Cerebellar nuclear complex (tissue), 1 donor: ENCODE results near the gene MARVELD2.
"Not testable (repeated sequence)": the region's sequence is repeated elsewhere in the genome, so short reads cannot be mapped to it uniquely, and the experiment has no call there.

Source experiments
- DNase-seq, 2 experiments: peaks; one replicate each; lab custom pipeline; 2025; lab: John Stamatoyannopoulos, UW

MARVELD2 gene

DNA sequence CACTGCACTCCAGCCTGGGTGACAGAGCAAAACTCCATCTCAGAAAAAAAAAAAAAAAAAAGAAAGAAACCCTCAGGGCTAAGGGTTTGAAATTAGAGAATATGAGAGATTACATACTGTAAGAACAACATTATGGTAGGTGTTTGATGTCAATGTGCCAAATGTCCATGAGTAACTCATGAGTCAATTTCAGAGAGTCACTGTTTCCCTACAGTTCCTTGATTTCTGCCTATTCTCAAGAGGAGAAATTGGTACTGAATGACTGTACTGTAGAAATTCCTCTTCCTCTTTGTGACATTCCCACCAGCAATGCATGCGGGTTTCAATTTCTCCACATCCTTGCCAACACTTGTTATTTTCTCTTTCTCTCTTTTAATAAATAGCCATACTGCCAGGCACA lies 35.2 kb downstream of the MARVELD2 start:
- no peak for DNase-seq

DNA sequence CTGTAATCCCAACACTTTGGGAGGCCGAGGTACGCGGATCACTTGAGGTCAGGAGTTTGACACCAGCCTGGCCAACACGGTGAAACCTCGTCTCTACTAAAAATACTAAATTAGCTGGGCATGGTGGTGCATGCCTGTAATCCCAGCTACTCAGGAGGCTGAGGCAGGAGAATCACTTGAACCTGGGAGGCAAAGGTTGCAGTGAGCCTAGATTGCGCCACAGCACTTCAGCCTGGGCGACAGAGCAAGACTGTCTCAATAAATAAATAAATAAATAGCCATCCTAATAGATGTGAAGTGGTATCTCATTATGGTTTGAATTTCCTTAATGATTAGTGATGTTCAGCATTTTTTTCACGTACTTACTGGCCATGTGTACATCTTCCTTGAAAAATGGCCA lies 35.6 kb downstream of the MARVELD2 start:
- DNase-seq = not testable (repeated sequence)

- DNase-seq = no peak
These were observed 37.2 kb downstream of the MARVELD2 start for GRCh38 chr5:69451941-69452647.

GRCh38 chr5:69453487-69453886 lies 38.6 kb downstream of the MARVELD2 start:
- DNase-seq = not testable (repeated sequence)

- no peak for DNase-seq
These were observed 39.7 kb downstream of the MARVELD2 start for GRCh38 chr5:69454460-69455249.

DNA sequence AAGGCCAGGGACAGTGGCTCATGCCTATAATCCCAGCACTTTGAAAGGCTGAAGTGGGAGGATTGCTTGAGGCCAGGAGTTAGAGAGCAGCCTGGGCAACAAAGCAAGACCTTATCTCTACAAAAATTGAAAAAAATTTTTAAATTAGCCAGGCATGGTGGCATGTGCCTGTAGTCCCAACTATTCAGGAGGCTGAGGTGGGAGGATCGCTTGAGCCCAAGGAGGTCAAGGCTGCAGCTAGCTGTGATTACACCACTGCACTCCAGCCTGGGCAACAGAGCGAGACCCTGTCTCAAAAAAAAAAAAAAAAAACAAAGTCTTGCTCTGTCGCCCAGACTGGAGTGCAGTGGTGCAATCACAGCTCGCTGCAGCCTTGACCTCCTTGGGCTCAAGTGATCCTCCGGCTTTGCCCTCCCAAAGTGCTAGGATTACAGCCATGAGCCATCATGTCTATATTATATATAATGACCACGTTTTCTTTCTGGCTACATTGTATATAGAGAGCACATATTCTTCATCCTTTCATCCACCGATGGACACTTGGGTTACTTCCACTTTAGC lies 40.6 kb downstream of the MARVELD2 start:
- DNase-seq = not testable (repeated sequence)

DNA sequence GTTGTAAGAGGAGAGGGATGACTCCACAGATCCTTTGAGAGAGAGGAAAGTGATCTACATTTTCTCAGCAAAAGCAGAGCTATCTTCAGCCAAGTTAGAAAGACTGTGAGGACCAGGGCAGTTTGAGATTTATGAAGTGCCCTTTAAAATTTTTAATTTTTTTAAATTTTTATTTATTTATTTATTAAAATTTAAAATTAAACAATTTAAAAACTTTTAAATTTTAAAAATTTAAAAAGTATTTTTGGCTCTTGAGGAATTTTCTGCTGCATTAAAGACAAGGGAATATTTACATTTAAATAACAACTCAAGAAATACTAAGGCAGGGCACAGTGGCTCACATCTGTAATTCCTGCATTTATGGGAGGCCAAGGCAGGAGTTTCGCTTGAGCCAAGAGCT lies 47.3 kb downstream of the MARVELD2 start:
- no peak for DNase-seq

GRCh38 chr5:69466375-69466774 lies 51.5 kb downstream of the MARVELD2 start:
- DNase-seq = not testable (repeated sequence)

GRCh38 chr5:69467442-69468225 lies 52.7 kb downstream of the MARVELD2 start:
- no peak for DNase-seq

GRCh38 chr5:69468631-69469030 lies 53.7 kb downstream of the MARVELD2 start:
- no peak for DNase-seq

DNA sequence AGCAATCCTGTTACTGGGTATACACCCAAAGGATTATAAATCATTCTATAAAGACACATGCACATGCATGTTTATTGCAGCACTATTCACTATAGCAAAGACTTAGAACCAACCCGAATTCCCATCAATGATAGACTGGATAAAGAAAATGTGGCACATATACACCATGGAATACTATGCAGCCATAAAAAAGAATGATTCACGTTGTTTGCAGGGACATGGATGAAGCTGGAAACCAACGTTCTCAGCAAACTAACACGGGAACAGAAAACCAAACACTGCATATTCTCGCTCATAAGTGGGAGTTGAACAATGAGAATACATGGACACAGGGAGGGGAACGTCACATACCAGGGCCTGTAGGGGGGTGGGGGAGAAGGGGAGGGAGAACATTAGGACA lies 56.6 kb downstream of the MARVELD2 start:
- not testable (repeated sequence) for DNase-seq

- DNase-seq = not testable (repeated sequence)
These were observed 57.7 kb downstream of the MARVELD2 start for GRCh38 chr5:69472535-69473143.

DNA sequence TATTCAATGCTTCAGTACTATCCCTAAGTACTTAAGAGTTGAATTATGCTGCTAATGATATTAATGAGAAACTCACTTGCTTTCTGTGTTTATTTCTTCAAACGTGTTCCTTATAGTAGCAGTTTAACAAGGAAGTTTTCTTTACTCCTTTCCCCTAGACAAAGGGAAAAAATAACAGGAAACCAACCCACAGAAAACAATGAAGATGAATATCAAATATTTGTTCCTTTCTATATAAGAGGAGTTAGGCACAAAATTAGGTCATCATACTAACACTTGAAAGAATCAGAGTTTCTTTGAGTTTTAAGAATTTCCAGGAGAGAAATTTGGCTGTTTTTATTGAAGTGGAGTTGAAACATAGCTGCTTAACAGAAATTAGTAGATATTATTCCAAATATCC lies 62.3 kb downstream of the MARVELD2 start:
- no peak for DNase-seq

GRCh38 chr5:69478296-69478695 lies 63.4 kb downstream of the MARVELD2 start:
- not testable (repeated sequence) for DNase-seq

- DNase-seq = no peak
These were observed 70.0 kb downstream of the MARVELD2 start for GRCh38 chr5:69484891-69485290.

- DNase-seq = no peak
These were observed 70.6 kb downstream of the MARVELD2 start for GRCh38 chr5:69485471-69485870.

DNA sequence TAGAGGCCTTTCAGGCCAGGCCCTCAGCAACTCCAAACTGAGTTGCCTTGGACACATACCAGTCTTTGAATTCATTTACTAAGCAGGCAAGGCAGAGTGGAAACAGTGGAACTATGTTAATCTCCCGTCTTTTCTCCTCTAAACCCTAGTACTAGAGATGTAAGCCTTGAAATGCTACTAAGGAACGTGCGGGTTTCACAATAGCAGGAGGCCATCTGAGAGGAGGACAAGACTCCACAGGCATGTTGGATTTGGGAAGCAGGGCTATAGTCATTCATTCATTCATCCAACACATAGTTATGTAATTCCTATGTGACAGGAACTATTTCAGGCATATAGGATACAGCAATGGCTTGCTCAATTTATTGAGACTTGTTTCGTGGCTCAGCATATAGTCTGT lies 74.3 kb downstream of the MARVELD2 start:
- DNase-seq = no peak

DNA sequence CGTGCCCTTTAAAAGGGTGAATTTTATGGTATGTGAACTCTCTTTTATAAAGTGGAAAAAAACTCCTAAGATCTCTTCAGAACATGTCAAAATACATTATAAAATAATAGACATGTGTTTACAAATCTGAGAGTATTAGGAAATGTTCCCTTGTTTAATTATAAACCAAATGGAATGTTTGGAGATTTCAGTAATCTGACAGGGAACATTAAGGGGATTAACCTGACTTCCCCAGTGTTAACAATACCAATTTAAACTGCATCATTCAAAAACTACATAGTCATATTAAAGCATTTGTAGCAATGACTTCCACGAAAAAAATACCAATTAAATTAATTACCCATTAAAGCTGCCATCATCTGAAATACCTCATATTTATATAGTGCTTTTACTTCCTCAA lies 76.1 kb downstream of the MARVELD2 start:
- no peak for DNase-seq

DNA sequence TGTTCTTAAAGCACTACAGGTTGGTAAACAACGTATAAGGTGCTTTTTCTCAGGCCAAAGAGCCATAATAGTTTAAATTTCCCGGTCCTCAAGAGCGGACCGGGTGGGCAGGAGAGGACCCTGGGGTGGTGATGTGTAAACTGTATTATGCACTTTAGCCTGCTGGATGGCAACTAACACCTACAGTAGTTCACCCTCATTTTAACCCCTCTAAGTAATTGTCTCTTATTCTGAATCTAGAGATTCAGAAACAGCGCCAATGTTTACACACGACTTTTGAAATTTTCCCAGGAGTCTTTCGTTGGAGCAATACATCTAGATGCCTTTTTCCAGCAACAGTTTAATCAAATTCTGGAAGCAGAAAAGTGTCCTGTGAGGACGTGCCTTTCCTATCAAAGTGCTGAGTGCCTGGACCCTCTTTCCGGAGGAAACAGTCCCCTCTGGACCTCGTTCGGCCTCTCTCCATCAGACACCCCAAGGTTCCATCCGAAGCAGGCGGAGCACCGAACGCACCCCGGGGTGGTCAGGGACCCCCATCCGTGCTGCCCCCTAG lies 77.0 kb downstream of the MARVELD2 start:
- DNase-seq = no peak

DNA sequence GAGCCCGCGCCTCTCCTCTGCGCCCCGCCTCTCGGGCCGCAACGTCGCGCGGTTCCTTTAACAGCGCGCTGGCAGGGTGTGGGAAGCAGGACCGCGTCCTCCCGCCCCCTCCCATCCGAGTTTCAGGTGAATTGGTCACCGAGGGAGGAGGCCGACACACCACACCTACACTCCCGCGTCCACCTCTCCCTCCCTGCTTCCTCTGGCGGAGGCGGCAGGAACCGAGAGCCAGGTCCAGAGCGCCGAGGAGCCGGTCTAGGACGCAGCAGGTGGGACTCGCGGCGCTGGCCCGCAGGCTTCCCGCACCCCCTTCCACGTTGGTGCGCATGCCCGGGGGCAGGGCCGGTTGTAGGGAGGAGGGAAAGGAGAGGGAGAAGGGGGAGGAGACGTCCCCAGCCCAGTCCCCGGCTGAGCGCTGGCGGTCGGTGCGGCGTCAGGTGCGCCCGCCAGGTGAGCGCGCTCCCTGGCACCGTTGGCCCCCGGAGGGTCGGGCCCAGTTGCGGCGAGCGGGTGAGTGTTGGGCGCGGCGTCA lies 77.5 kb downstream of the MARVELD2 start, which contains the start of gene OCLN:
Gene OCLN (plus strand): TSS at position 400 of the 532 bp plus-strand sequence. CDS start 11,455 bp downstream, outside the sequence.
- peak; percentile 42 for DNase-seq

DNA sequence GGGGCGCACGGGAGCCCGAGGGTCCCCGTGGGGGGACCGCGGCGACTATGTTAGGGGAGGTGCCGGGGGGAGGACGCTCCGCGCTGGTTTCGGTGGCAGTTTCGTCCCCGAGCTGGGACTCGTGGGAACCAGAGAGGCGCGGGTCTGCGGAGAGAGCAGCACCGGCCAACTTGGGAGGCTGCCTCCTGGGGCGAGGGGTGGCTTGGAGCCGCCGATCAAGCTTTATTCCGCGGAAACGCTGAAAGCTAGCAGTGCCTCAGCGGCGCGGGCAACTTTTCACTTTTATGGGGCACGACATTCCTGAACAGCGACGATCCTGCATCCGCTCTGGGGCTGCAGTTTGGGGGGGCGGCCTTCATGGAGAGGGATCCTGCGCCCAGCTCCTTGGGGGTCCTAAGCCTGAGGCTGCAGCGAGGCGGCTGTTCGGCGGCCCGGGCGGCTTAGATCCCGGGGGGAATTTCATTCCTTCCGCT lies 78.0 kb downstream of the MARVELD2 start:
- no peak for DNase-seq
